Type B pancreatic cell (in vitro differentiated cells): ENCODE measurements around the gene PARP6. TPM values are rescaled to one million over a fixed set of nuclear protein-coding genes. Genes with fewer than 3 reads are reported as not detected.

ENCODE experiments used
- DNase-seq: peaks from one replicate; pipeline ENCODE4 v3.0.0; 2021; ENCODE audit warnings: mixed read lengths; ENCODE audit not compliant: unreplicated experiment; ENCODE audit errors: extremely low spot score
- H3K27ac Mint-ChIP-seq: 2 replicates; pipeline ENCODE4 v1.8.0; 2021; ENCODE audit warnings: mild to moderate bottlenecking, mixed read lengths
- H3K27me3 Mint-ChIP-seq: 2 replicates; pipeline ENCODE4 v1.8.0; 2021; ENCODE audit warnings: mixed read lengths
- H3K36me3 Mint-ChIP-seq: 2 replicates; pipeline ENCODE4 v1.8.0; 2021; ENCODE audit warnings: mixed read lengths
- H3K4me1 Mint-ChIP-seq: one replicate; pipeline ENCODE4 v1.8.0; 2021; ENCODE audit warnings: mixed read lengths; ENCODE audit not compliant: unreplicated experiment
- H3K4me3 Mint-ChIP-seq: 2 replicates; pipeline ENCODE4 v1.8.0; 2021; ENCODE audit warnings: mild to moderate bottlenecking, mixed read lengths
- H3K9me3 Mint-ChIP-seq: 2 replicates; pipeline ENCODE4 v1.8.0; 2021; ENCODE audit warnings: mixed read lengths
- total RNA-seq: library from RNA; stranded (reverse); gene quantifications from 2 replicates; pipeline ENCODE4 v1.2.1, GENCODE V29; 2021; ENCODE audit warnings: low replicate concordance
- TF ChIP-seq, protein P1 (sequence below): fragments of 200-600 bp; sonication (generic); conservative IDR thresholded peaks from 2 replicates; pipeline ENCODE4 v1.5.0; 2021; ENCODE audit warnings: antibody characterized with exemption, mild to moderate bottlenecking

Gene PARP6
- total RNA-seq, 1 donor from 2014 or later: 97.5 TPM

DNA sequence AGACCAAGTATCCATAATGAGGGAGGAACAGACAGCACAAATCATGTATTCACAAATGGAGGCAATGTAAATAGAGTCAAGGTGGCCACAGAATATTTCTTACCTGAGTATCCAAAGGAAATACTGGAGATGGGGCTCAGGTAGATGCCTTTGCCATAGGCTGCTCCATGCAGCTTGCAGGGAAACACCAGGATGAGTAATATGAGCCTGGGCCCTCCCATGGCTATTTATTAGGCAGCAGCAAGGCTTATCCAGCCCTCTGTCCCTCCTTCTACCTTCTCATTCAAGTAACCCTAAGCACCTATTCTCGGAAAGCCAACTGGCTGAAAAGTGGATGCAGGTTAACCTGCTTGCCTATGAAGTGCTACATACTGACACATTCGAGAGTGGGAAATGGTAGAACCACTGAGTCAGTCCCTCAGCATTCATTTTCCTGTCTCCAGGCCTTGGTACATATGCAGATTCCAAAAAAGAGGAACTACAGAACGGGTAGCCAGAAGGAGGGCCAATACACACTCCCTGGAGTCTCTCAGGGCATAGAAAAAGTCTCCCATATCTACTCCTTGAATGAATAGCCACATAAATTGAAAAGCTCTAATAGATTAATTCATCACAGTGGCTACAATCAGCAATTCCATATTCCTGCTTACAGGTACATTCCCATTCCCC lies 23.1 kb downstream of the PARP6 start:
- Mint-ChIP-seq H3K36me3 (peaks cover 47% of the 10 kb centered on the region), H3K9me3 (no peaks in the 10 kb centered on the region), H3K27ac (no peak overlapping the region), H3K4me3 (no peak overlapping the region), H3K27me3 (no peaks in the 10 kb centered on the region), H3K4me1 (no peaks in the 10 kb centered on the region)
- DNase-seq: no peak
- TF ChIP-seq, protein P1, sequence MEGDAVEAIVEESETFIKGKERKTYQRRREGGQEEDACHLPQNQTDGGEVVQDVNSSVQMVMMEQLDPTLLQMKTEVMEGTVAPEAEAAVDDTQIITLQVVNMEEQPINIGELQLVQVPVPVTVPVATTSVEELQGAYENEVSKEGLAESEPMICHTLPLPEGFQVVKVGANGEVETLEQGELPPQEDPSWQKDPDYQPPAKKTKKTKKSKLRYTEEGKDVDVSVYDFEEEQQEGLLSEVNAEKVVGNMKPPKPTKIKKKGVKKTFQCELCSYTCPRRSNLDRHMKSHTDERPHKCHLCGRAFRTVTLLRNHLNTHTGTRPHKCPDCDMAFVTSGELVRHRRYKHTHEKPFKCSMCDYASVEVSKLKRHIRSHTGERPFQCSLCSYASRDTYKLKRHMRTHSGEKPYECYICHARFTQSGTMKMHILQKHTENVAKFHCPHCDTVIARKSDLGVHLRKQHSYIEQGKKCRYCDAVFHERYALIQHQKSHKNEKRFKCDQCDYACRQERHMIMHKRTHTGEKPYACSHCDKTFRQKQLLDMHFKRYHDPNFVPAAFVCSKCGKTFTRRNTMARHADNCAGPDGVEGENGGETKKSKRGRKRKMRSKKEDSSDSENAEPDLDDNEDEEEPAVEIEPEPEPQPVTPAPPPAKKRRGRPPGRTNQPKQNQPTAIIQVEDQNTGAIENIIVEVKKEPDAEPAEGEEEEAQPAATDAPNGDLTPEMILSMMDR: no peak

DNA sequence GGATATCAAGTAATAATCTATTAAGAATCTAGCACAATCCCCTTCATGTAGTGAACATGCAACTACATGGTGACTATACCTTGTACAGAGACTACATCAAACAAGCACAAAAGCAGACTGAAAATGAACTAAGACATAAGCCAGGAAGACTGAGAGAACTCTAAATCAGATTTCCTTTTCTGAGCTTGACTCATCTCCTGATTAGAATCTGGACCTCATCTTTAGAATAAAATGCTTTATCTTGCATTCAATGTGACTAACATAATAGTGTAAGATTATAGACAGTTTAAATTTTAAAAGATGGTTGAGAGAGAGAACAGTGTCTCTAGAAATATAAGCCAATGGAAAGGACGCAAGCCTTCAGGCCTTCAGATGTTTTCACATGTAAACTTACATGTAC lies 23.8 kb downstream of the PARP6 start:
- no peaks in the 10 kb centered on the region for H3K4me1 Mint-ChIP-seq

DNA sequence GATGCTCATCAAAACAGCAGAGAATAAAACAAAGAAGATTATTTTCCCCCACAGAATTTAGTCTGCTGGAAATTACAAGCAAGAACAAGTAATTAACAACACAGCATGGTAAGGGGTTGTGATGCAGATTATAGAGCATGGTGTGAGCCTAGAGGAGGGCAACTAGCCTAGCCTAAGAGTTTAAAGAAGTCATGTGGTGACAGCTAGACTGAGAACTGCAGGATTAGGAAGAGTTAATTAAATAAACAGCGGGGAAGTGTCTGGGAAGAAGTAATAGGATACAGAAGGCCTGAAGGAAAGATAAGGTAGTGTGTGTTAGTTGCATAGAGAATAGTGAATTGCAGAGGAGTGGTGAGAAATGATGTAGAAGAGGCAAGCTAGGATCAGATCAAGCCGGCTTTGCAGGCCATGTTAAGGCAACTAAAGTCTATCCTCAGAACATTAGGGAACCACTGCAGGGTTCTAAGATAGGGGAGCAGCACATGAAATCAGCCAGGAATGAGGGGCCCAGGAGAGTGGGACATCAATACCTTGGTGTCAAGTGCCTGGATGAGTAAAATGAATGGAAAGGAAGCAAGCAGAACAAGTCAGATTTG lies 29.5 kb downstream of the PARP6 start:
- TF ChIP-seq, protein P1: no peak
- Mint-ChIP-seq H3K27ac (no peak overlapping the region), H3K4me3 (no peak overlapping the region), H3K27me3 (no peaks in the 10 kb centered on the region), H3K4me1 (no peaks in the 10 kb centered on the region), H3K9me3 (no peaks in the 10 kb centered on the region), H3K36me3 (peaks cover 36% of the 10 kb centered on the region)
- no peak for DNase-seq

More for the DNA sequence above, 23.8 kb downstream of the PARP6 start:
- H3K4me3 Mint-ChIP-seq: no peak overlapping the region
- no peaks in the 10 kb centered on the region for H3K9me3 Mint-ChIP-seq
- no peak overlapping the region for H3K27ac Mint-ChIP-seq
- H3K36me3 Mint-ChIP-seq: peaks cover 47% of the 10 kb centered on the region
- TF ChIP-seq, protein P1: no peak
- no peaks in the 10 kb centered on the region for H3K27me3 Mint-ChIP-seq
- no peak for DNase-seq

DNA sequence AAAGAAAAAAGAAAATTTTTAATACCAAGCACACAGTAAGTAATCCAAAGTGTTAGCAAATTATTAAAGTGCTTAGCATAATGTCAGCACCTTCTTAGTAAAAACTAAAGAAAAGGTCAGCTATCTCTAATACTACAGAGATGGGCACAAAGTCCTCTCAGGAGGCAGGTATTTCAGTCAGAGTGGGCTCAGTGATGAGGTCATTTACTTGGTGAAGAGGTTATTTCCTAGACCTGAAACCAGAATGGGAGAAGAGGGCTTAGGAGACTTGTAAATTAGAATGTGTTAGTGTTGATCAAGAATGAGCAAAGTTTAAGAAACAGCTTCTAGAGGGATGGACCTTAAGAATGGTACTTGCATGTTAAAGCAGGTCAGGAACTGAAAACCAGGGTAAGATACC lies 32.7 kb downstream of the PARP6 start:
- DNase-seq: no peak
- Mint-ChIP-seq H3K27ac (no peak overlapping the region), H3K36me3 (peaks cover 28% of the 10 kb centered on the region), H3K4me1 (no peaks in the 10 kb centered on the region), H3K4me3 (no peak overlapping the region), H3K27me3 (no peaks in the 10 kb centered on the region), H3K9me3 (no peaks in the 10 kb centered on the region)
- TF ChIP-seq, protein P1: no peak

DNA sequence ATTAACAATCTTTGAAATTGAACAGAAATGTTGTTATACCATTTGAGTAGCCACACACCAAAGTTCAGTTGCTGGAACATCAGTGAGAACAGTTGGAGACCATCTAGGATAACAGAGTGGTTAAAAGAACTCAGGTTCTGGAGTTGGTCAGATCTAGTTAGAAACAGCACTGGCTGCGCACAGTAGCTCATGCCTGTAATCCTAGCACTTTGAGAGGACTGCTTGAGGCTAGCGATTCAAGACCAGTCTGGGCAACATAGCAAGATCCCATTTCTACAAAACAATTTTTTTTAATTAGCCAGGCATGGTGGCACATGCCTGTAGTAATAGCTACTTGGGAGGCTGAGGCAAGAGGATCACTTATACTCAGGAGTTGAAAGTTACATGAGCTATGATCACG lies 33.8 kb downstream of the PARP6 start:
- TF ChIP-seq, protein P1: no peak

More for the DNA sequence above, 33.8 kb downstream of the PARP6 start:
- Mint-ChIP-seq H3K9me3 (no peaks in the 10 kb centered on the region), H3K27ac (no peak overlapping the region), H3K4me1 (no peaks in the 10 kb centered on the region), H3K27me3 (no peaks in the 10 kb centered on the region), H3K4me3 (no peak overlapping the region), H3K36me3 (peaks cover 17% of the 10 kb centered on the region)
- no peak for DNase-seq
